Activated T-cell treated with anti-CD3 and anti-CD28 coated beads for 4 hours (primary cell): ENCODE data around the gene BTBD9.

ENCODE experiments used
- DNase-seq: peaks from one replicate; pipeline ENCODE4 v3.0.0-alpha.2; 2020

Gene BTBD9

GRCh38 chr6:38503032-38503773, 136.5 kb downstream of the BTBD9 start:
- no peak for DNase-seq

- DNase-seq = no peak
Observed at GRCh38 chr6:38502423-38502822, 137.3 kb downstream of the BTBD9 start.

GRCh38 chr6:38501931-38502330, 137.8 kb downstream of the BTBD9 start:
- DNase-seq = no peak

GRCh38 chr6:38499529-38500096, 140.1 kb downstream of the BTBD9 start:
- no peak for DNase-seq

- DNase-seq = no peak
Observed at GRCh38 chr6:38498805-38499445, 140.8 kb downstream of the BTBD9 start.

GRCh38 chr6:38498085-38498484, 141.6 kb downstream of the BTBD9 start:
- no peak for DNase-seq

- DNase-seq = no peak
Observed at GRCh38 chr6:38497546-38497945, 142.2 kb downstream of the BTBD9 start.

- DNase-seq = no peak
Observed at GRCh38 chr6:38495922-38496635, 143.7 kb downstream of the BTBD9 start.

GRCh38 chr6:38495518-38495917, 144.2 kb downstream of the BTBD9 start:
- no peak for DNase-seq

- peak; percentile 74 for DNase-seq
Observed at GRCh38 chr6:38493931-38494547, 145.7 kb downstream of the BTBD9 start.

GRCh38 chr6:38492031-38492430, 147.7 kb downstream of the BTBD9 start:
- DNase-seq = no peak

GRCh38 chr6:38489951-38490350, 149.8 kb downstream of the BTBD9 start:
- no peak for DNase-seq

GRCh38 chr6:38487423-38487822, 152.3 kb downstream of the BTBD9 start:
- DNase-seq = no peak

GRCh38 chr6:38485488-38485887, 154.2 kb downstream of the BTBD9 start:
- no peak for DNase-seq

- DNase-seq = no peak
Observed at GRCh38 chr6:38484656-38485055, 155.1 kb downstream of the BTBD9 start.

GRCh38 chr6:38483526-38483925, 156.2 kb downstream of the BTBD9 start:
- no peak for DNase-seq

- DNase-seq = no peak
Observed at GRCh38 chr6:38482466-38482865, 157.3 kb downstream of the BTBD9 start.

GRCh38 chr6:38481851-38482250, 157.9 kb downstream of the BTBD9 start:
- no peak for DNase-seq

- DNase-seq = no peak
Observed at GRCh38 chr6:38481211-38481836, 158.4 kb downstream of the BTBD9 start.

- DNase-seq = no peak
Observed at GRCh38 chr6:38480036-38480435, 159.7 kb downstream of the BTBD9 start.

- no peak for DNase-seq
Observed at GRCh38 chr6:38479331-38479730, 160.4 kb downstream of the BTBD9 start.

- no peak for DNase-seq
Observed at GRCh38 chr6:38477680-38478260, 162.0 kb downstream of the BTBD9 start.
